DOHH2 (cell line): ENCODE measurements around the gene CCDC91.

Experiments used
- H3F3A ChIP-seq: fragments of 200-600 bp; sonication (generic), shearing (Covaris generic); 2 replicates; pipeline ENCODE4 v1.6.0; 2016; ENCODE audit warnings: antibody characterized with exemption, mild to moderate bottlenecking; ENCODE audit not compliant: control insufficient read depth, insufficient read depth
- H3K27ac ChIP-seq: fragments of 200-600 bp; sonication (generic); 2 replicates; pipeline ENCODE4 v1.5.1; 2014; ENCODE audit warnings: low read depth, mild to moderate bottlenecking, low read length, moderate library complexity
- H3K27me3 ChIP-seq: fragments of 200-600 bp; sonication (generic); 2 replicates; pipeline ENCODE4 v1.6.1; 2014; ENCODE audit warnings: mild to moderate bottlenecking, low read length, mixed read lengths; ENCODE audit not compliant: control insufficient read depth
- H3K36me3 ChIP-seq: fragments of 200-600 bp; sonication (generic); 2 replicates; pipeline ENCODE4 v1.6.1; 2014; ENCODE audit warnings: mild to moderate bottlenecking, low read length, moderate library complexity, mixed read lengths; ENCODE audit not compliant: control insufficient read depth
- H3K4me1 ChIP-seq: fragments of 200-600 bp; sonication (generic); 2 replicates; pipeline ENCODE4 v1.6.1; 2014; ENCODE audit warnings: mild to moderate bottlenecking, low read length, mixed read lengths; ENCODE audit not compliant: control insufficient read depth
- H3K4me2 ChIP-seq: fragments of 200-600 bp; sonication (generic); 2 replicates; pipeline ENCODE4 v1.6.0; 2014; ENCODE audit warnings: mild to moderate bottlenecking, low read length, moderate library complexity
- H3K4me3 ChIP-seq: fragments of 200-600 bp; sonication (generic); 2 replicates; pipeline ENCODE4 v1.5.1; 2014; ENCODE audit warnings: mild to moderate bottlenecking, low read length, mixed read lengths
- H3K79me2 ChIP-seq: fragments of 200-600 bp; sonication (generic); 2 replicates; pipeline ENCODE4 v1.6.1; 2014; ENCODE audit warnings: mild to moderate bottlenecking, low read length, mixed read lengths; ENCODE audit not compliant: control insufficient read depth
- H3K9me2 ChIP-seq: fragments of 200-600 bp; sonication (generic); replicated peaks from 2 replicates; pipeline ENCODE4 v1.6.1; 2014; ENCODE audit warnings: mild to moderate bottlenecking, low read length, mixed read lengths; ENCODE audit not compliant: control insufficient read depth
- H3K9me3 ChIP-seq: fragments of 200-600 bp; sonication (generic); 2 replicates; pipeline ENCODE4 v1.6.1; 2014; ENCODE audit warnings: antibody characterized with exemption, low read length, mixed read lengths; ENCODE audit not compliant: control insufficient read depth, insufficient read depth
- H4K20me1 ChIP-seq: fragments of 200-600 bp; sonication (generic); 2 replicates; pipeline ENCODE4 v1.6.0; 2014; ENCODE audit warnings: low read depth, mild to moderate bottlenecking, antibody characterized with exemption, low read length, moderate library complexity; ENCODE audit not compliant: control insufficient read depth, insufficient read depth
- CTCF ChIP-seq: fragments of 200-600 bp; sonication (generic); IDR thresholded peaks from one replicate; pipeline ENCODE4 v1.5.1; 2014; ENCODE audit warnings: antibody characterized with exemption, mild to moderate bottlenecking, low read depth, low read length; ENCODE audit not compliant: poor library complexity, severe bottlenecking
- EZH2phosphoT487 ChIP-seq: fragments of 200-600 bp; sonication (generic); IDR thresholded peaks from 2 replicates; pipeline ENCODE4 v1.6.1; 2017; ENCODE audit warnings: borderline replicate concordance, mild to moderate bottlenecking, antibody characterized with exemption, low read length, moderate library complexity, mixed read lengths

The CCDC91 gene

GRCh38 chr12:28145216-28145615 lies 45.0 kb upstream of the CCDC91 start:
- Histone ChIP-seq H3K9me2 (no peaks in the 10 kb centered on the region), H3K4me1 (no peaks in the 10 kb centered on the region), H4K20me1 (no peaks in the 10 kb centered on the region), H3K36me3 (no peaks in the 10 kb centered on the region), H3K4me2 (no peak overlapping the region), H3F3A (no peaks in the 10 kb centered on the region), H3K9me3 (no peaks in the 10 kb centered on the region), H3K4me3 (no peak overlapping the region), H3K27me3 (no peaks in the 10 kb centered on the region), H3K27ac (no peak overlapping the region), H3K79me2 (no peaks in the 10 kb centered on the region)
- TF ChIP-seq EZH2phosphoT487 (no peak), CTCF (no peak)

DNA sequence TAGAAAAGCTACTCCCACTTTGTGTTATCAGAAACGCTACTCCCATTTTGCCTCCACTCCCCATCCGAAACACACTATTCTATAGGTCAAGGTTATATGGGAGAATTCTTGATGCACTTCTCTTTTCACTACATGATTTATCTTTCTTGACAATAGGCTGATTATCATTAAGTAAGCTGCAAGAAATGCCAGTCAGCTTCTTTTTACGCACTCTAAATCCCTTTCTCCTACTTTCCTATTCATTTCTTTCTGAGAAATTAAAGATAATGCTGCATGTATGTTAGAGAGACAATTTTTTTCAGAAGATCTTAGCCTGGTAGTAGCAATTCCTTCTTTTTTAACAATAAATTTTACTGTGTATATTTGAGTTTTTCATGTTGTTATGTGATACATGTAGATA lies 41.0 kb upstream of the CCDC91 start:
- H3K36me3 ChIP-seq: no peaks in the 10 kb centered on the region
- H3K9me3 ChIP-seq: 0 out of 2 replicates have a peak, but pooled peaks cover 2% of the 10 kb centered on the region
- no peaks in the 10 kb centered on the region for H3K79me2 ChIP-seq
- no peaks in the 10 kb centered on the region for H4K20me1 ChIP-seq
- no peak overlapping the region for H3K27ac ChIP-seq
- no peak overlapping the region for H3K4me3 ChIP-seq
- no peaks in the 10 kb centered on the region for H3K27me3 ChIP-seq
- no peak overlapping the region for H3K4me2 ChIP-seq
- H3F3A ChIP-seq: no peaks in the 10 kb centered on the region
- no peaks in the 10 kb centered on the region for H3K9me2 ChIP-seq
- no peak for TF ChIP-seq CTCF
- no peak for TF ChIP-seq EZH2phosphoT487
- peaks cover 17% of the 10 kb centered on the region for H3K4me1 ChIP-seq

GRCh38 chr12:28156362-28156761 lies 33.9 kb upstream of the CCDC91 start:
- Histone ChIP-seq H3K9me3 (0 out of 2 replicates have a peak, but pooled peaks cover 2% of the 10 kb centered on the region), H3K36me3 (no peaks in the 10 kb centered on the region), H4K20me1 (no peaks in the 10 kb centered on the region), H3K27ac (no peak overlapping the region), H3K4me1 (peaks cover 46% of the 10 kb centered on the region), H3K79me2 (no peaks in the 10 kb centered on the region), H3K4me3 (no peak overlapping the region), H3K4me2 (peak overlapping the region; percentile 63), H3K27me3 (no peaks in the 10 kb centered on the region), H3F3A (no peaks in the 10 kb centered on the region), H3K9me2 (no peaks in the 10 kb centered on the region)
- TF ChIP-seq EZH2phosphoT487 (no peak), CTCF (no peak)
